GM18870 (cell line): Measurements from ENCODE around the gene RARG.
A peak's percentile ranks its signal among the peaks of the same experiment; 100 is the strongest.
"Not testable (repeated sequence)": the region's sequence is repeated elsewhere in the genome, so short reads cannot be mapped to it uniquely, and the experiment has no call there.

Experiments used
- ATAC-seq: cut with Tn5 transposase; IDR thresholded peaks from one replicate; pipeline ENCODE4 v1.9.1; 2021; ENCODE audit warnings: moderate library complexity; ENCODE audit not compliant: unreplicated experiment

The RARG gene

DNA sequence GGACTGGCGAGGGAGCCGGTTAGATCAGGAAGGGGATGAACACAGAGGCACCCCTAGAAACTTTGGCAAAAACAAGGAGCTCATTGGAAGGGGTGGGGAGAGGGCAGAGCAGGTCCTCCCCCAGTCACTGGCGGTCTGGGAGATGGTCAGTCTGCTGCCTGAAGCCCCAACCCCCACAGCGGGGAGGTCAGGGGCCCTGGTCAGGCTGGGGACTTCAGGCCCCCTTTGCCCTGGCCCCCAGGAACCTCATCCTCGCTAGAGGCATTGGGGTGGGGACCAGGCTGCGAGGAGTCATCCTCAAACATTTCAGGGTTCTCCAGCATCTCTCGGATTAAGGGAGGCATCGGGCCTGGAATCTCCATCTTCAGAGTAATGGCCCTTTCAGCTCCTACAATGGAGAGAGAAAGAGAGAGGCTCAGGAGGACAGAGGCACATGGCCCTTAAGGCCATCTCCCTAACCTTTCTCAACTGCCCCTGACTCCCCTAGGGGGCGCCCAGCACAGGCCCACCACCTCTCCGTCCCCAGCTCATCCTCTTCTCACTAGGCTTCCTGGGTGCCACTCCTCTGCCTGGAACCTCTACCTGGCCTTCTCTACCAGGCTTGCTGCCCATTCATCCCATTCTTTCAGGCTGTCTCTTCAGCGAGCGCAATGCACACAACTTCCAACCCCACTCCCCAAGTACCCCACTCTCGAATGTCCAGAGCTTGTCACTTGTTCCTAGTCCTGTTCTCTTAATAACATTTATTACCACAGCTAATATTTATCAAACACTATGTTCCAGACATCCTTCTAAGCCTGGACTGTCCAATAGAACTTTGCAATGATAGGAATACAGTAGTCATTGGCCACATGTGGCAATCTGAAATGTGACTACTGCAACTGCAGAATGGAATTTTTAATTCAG, 20.3 kb downstream of the RARG start:
- ATAC-seq = no peak

DNA sequence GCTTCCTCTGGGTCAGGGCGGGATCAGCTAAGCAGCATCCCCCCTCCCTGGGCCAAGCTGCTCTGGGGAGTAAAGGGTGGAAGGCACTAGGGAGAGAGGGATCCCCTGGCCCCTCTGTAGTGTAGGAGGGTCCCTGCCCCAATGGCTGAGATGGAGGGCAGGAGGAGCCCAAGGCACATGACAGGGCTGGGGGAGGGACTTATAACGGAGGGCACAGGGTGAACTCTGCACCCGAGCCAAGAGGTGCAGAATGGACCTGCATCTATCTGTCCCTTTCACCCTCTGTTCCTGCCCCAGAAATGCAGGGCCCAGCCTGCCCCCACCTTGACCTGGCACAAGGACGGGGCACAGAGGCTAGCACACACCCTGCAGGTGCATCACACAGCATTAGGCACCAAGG, 21.2 kb downstream of the RARG start:
- no peak for ATAC-seq

GRCh38 chr12:53208877-53209463, 23.0 kb downstream of the RARG start:
- peak; percentile 39 for ATAC-seq

GRCh38 chr12:53208435-53208834, 23.6 kb downstream of the RARG start:
- ATAC-seq = no peak

DNA sequence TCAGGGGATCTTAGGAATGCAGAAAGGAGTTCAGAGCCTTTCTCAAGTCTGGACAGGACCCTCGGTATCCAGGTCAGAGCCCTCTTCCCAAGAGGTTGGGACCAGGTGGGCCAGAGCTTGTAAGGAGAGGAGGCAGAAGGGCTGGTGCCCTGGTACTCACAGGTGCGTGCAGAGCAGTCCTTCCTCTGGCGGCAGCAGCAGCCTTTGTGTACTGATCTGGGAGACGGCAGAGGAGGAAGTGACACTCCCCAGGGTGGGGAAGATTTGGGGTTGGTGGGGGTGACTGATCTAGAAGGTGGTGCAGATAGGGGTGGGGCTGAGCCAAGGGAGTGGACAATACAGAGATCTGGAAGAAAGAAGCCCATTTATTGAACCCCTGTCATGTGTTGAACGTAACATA, 25.0 kb downstream of the RARG start, which contains the start of gene ITGB7:
Gene ITGB7 (minus strand): TSS at position 210 of the 400 bp plus-strand sequence. CDS start 6,808 bp downstream, outside the sequence.
- no peak for ATAC-seq

DNA sequence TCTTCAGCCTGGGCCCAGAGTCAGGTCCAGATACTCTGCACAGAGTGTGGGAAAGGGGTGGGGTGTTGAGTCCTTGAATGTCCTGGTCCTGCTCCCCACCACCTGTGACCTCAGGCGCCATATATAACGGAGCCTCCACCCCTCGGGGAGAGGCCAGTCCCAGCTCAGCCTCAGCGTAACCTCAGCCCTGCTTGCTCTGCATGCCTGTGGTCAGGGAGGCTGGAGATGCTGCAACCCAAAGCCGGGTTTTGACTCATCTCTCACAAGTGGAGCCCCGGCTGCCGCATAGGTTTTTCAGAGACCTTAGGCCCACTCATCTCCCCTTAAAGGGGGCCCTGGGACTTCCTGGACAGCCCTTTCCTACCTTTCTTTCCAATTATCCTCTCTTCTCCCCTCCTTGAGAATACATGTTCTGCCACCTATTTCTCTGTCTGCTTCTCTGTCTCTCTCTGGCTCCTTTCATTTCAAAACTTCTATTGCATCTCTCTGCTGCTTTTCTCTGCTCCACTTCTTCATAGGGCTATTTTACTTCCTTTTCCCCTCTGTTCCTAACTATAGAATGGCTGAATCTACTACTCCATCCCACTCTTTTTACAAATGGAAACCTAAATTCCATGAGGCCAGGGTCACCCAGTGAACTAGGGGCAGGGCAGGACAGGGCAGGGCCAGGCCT, 26.1 kb downstream of the RARG start:
- peak; percentile 56 for ATAC-seq

DNA sequence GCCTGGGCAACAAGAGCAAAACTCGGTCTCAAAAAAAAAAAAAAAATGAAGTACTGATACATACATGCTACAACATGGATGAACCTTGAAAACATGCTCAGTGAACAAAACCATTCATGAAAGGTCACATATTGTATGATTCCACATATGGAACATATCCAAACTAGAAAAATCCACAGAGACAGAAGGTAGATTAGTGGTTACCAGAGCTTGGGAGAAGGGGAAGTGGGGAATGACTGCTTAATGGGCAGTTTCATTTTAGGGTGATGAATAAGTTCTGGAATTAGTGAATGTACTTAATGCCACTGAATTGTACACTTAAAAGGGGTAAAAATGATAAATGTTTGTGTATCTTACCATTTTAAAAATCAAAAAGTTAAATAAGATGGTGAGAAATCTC, 27.7 kb downstream of the RARG start:
- ATAC-seq = no peak

DNA sequence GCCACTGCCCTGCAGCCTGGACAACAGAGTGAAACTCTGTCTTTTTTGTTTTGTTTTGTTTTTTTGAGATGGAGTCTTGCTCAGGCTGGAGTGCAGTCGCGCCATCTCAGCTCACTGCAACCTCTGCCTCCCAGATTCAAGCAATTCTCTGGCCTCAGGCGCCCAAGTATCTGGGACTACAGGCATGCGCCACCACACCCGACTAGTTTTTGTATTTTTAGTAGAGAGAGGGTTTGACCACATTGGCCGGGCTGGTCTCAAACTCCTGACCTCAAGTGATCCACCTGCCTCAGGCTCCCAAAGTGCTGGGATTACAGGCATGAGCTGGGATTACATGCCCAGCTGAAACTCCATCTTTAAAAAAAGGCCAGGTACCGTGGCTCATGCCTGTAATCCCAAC, 29.7 kb downstream of the RARG start:
- ATAC-seq = not testable (repeated sequence)

- ATAC-seq = no peak
These were observed 30.4 kb downstream of the RARG start for GRCh38 chr12:53201639-53202038.

- ATAC-seq = no peak
These were observed 30.9 kb downstream of the RARG start for GRCh38 chr12:53201177-53201541.

- peak; percentile 44 for ATAC-seq
These were observed 31.4 kb downstream of the RARG start for GRCh38 chr12:53200458-53201176.

GRCh38 chr12:53200107-53200457, 31.9 kb downstream of the RARG start:
- no peak for ATAC-seq

DNA sequence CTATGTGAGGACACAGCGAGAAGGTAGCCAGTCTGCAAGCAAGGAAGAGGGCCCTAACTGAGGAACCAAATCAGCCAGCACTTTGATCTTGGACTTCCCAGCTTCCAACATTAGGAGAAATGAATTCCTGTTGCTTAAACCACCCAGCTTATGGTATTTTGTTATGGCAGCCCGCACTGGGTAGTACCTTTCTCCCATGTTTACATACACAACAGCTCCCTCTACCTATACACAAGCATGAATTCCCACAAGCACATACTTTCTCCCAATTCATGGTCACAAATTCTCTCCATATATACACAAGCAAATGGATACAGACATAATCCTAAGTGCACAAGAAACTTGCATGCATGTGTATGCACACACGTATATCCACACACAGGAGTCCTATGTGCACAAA, 32.3 kb downstream of the RARG start:
- ATAC-seq = no peak

DNA sequence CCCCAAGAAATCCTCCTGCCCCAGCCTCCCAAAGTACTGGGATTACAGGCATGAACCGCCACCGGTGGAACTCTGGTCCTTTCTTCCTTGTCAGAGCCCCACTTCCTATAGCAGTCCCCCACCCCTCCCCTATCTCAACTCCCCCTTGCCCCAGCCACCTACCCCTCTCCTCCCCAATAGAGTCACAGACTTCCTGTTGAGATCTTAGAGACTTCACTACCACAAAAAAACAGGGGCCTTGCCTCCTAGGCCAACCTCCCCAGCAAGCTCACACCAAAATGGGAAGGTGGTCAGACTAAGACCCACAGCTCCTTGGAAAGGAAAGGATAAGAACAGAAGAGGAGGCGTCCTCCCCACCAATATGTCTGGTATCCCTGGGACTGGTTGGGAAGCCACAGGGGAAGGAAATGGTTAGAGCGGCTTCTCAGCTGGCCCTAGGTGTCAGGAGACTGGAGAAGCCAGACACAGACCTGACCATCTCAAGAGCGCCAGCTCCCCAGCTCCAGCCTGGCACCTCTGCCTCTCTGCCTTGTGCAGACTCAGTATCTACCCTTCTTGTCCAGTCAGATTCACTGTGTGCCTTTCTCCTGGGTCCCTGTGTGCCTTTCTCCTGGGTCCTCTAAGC, 33.4 kb downstream of the RARG start:
- no peak for ATAC-seq

DNA sequence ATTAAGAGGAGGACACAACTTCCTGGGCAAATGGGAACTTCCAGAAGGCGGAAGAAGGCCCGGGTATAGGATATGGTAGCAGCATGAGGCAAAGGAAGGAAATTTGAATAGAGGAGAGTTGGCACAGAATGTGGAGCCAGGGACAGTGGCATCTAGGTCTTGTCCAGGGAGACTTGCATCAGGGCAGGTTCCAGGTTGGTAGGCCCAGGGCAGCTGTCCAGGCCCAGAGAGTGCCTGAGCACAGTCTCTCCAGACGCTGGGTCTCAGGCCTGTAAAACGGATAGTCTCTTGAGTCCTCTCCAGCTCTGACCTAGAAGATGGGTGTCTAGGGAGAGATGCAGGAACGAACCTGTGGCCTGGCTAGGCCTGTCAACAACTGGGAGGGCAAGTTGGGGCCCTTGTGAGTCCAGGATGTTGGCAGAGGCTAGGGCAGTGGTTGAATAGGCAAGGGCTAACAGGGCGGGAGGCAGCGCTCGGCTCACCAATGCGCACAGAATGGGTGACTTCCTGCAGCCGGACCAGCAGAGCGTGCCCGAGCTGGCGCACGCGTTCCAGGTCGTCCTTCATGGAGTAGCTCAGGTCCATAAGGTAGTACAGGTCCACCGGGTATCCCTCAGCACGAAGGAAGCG, 34.9 kb downstream of the RARG start:
- ATAC-seq = no peak

GRCh38 chr12:53196486-53196885, 35.5 kb downstream of the RARG start:
- ATAC-seq = no peak

DNA sequence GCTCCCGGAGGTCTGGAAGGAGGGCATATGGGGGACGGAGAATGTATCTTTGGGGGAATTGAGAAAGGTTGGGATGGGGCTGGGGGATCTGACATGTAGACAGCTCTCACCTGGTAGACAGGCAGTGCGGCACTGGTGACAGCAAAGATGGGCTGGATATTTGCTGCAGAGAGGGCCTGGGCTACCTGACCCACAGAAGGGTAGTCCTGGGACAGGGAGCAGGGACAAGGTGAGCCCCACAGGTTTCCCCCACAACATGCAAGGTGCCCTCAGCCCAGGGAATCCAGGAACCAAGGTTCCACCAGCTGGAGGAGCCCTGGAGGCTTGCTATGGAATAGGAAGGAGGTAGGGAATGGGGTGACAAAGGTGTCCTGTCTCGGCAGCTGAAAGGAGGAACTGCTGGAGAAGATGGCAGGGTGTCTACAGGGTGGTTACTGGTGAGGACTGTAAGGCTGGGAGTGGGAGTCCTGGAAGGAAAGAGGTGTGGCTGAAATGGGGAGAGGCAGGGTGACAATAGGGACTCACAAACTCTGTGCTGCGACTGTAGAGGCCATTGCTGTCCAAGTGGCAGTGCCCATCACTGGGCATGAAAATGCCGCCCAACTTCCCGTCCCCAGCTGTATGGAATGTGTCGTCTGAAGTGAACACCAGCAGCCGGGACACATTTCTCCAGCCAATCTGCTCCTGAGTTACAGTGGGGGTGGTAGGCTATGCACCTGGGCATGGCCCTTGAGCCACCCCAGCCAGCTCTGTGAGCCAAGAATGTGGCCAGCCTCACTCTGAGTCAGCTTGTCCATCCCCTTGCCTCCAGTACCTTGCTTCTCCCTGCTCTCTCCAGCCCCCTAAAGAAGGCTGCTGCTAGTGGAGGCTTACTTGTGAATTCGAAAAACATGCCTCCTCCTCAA, 36.2 kb downstream of the RARG start:
- no peak for ATAC-seq

DNA sequence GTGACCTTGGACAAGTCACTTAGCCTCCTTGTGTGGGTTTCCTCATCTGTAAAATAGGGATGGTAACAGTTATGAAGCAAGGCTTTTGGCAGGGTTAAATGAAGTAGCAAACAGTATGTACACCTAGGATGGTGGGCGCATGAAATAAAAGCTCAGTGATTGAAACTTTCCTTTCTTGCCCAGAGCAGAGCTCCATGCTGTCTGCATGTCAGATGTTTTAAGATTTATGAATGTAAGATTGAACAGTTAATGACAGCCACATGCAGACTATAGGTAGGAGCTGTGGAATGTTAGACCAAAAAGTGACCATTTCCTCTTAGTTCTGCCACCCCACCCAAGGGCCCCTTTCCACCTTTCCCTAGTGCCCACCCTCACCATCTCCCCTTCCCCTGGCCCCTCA, 37.0 kb downstream of the RARG start:
- no peak for ATAC-seq

- no peak for ATAC-seq
These were observed 37.9 kb downstream of the RARG start for GRCh38 chr12:53193985-53194716.
